ENCODE results near the gene PCGF3.

Gene PCGF3

DNA sequence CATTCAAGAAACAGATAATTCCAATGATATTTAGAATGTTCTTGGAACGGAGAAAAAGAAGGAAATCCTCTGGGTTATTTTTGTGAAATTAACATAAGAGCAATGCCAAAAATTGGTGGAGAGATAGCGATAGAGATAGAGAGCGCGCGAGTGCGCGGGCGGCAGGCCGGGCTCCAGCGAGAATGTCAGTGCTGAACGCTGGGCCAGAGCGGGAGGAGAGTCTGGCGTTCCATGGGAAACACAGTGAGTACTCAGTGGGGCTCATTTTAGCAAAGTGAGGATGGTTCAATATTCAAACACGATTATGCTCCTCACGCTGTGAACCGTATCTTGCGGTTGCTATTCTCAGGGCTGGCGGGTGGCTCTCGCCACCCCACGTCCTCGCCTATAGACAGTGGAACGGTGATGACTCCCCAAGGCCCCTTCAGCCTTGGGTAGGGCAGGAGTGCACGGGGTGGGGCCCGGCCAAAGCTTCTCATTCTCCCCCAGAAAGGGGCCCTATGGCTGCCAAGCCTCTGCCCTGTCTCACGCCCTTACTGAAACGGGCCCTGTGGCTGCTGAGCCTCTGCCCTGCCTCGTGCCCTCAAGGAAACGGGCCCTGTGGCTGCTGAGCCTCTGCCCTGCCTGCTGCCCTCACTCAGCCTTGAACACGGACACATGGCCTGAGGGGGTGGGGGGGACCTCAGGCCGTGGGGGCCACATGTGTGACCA, 103.4 kb downstream of the PCGF3 start:
- TF ChIP-seq, protein P1, sequence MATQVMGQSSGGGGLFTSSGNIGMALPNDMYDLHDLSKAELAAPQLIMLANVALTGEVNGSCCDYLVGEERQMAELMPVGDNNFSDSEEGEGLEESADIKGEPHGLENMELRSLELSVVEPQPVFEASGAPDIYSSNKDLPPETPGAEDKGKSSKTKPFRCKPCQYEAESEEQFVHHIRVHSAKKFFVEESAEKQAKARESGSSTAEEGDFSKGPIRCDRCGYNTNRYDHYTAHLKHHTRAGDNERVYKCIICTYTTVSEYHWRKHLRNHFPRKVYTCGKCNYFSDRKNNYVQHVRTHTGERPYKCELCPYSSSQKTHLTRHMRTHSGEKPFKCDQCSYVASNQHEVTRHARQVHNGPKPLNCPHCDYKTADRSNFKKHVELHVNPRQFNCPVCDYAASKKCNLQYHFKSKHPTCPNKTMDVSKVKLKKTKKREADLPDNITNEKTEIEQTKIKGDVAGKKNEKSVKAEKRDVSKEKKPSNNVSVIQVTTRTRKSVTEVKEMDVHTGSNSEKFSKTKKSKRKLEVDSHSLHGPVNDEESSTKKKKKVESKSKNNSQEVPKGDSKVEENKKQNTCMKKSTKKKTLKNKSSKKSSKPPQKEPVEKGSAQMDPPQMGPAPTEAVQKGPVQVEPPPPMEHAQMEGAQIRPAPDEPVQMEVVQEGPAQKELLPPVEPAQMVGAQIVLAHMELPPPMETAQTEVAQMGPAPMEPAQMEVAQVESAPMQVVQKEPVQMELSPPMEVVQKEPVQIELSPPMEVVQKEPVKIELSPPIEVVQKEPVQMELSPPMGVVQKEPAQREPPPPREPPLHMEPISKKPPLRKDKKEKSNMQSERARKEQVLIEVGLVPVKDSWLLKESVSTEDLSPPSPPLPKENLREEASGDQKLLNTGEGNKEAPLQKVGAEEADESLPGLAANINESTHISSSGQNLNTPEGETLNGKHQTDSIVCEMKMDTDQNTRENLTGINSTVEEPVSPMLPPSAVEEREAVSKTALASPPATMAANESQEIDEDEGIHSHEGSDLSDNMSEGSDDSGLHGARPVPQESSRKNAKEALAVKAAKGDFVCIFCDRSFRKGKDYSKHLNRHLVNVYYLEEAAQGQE (IDR thresholded peaks at IDR 0.05; ENCODE audit: insufficient read depth in 1 of 2, low read depth in 2 of 2, low read length in 2 of 2): no peak
- TF ChIP-seq TAF1 (IDR thresholded peaks at IDR 0.05; ENCODE audit: borderline replicate concordance, insufficient read depth, low read length): no peak
- TF ChIP-seq POLR2AphosphoS5 (IDR thresholded peaks at IDR 0.05; ENCODE audit: low read depth, low read length): no peak
- TF ChIP-seq FOXP2 (optimal IDR thresholded peaks at IDR 0.05; ENCODE audit: borderline replicate concordance, extremely low read depth, extremely low read length, insufficient read depth): no peak
- TF ChIP-seq SIN3A (IDR thresholded peaks at IDR 0.05; ENCODE audit: borderline replicate concordance, insufficient read depth, low read length): no peak

GRCh38 chr4:813900-814299, 108.3 kb downstream of the PCGF3 start:
- no peak for TF ChIP-seq POLR2AphosphoS5 (IDR thresholded peaks at IDR 0.05; ENCODE audit: low read depth, low read length)
- no peak for TF ChIP-seq TAF1 (IDR thresholded peaks at IDR 0.05; ENCODE audit: borderline replicate concordance, insufficient read depth, low read length)
- TF ChIP-seq SIN3A (IDR thresholded peaks at IDR 0.05; ENCODE audit: borderline replicate concordance, insufficient read depth, low read length): no peak
- TF ChIP-seq, protein P1 (IDR thresholded peaks at IDR 0.05; ENCODE audit: insufficient read depth in 1 of 2, low read depth in 2 of 2, low read length in 2 of 2): no peak
- no peak for TF ChIP-seq FOXP2 (optimal IDR thresholded peaks at IDR 0.05; ENCODE audit: borderline replicate concordance, extremely low read depth, extremely low read length, insufficient read depth)

DNA sequence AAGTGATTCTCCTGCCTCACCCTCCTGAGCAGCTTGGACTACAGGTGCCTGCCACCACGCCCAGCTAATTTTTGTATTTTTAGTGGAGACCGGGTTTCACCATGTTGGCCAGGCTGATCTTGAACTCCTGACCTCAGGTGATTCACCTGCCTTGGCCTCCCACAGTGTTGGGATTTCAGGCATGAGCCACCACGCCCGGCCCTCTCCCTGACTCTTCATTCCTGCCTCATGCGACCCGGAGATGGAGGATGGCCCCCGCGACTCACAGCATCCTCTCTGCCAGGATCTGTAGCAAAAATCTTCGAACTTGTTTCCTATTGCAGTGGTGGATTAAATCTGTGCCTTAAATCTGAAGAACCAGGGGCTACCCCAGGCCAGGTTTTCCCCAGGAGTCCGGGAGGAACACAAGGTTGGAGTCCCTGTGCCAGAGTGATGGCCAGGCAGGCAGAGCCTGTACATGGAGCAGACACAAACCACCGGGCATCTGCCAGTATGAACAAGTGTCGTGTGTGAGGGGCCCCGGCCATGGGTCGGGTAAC, 108.7 kb downstream of the PCGF3 start:
- TF ChIP-seq TAF1 (IDR thresholded peaks at IDR 0.05; ENCODE audit: borderline replicate concordance, insufficient read depth, low read length) (no peak), SIN3A (IDR thresholded peaks at IDR 0.05; ENCODE audit: borderline replicate concordance, insufficient read depth, low read length) (no peak), FOXP2 (optimal IDR thresholded peaks at IDR 0.05; ENCODE audit: borderline replicate concordance, extremely low read depth, extremely low read length, insufficient read depth) (no peak), POLR2AphosphoS5 (IDR thresholded peaks at IDR 0.05; ENCODE audit: low read depth, low read length) (no peak)
- TF ChIP-seq, protein P1 (IDR thresholded peaks at IDR 0.05; ENCODE audit: insufficient read depth in 1 of 2, low read depth in 2 of 2, low read length in 2 of 2): no peak

DNA sequence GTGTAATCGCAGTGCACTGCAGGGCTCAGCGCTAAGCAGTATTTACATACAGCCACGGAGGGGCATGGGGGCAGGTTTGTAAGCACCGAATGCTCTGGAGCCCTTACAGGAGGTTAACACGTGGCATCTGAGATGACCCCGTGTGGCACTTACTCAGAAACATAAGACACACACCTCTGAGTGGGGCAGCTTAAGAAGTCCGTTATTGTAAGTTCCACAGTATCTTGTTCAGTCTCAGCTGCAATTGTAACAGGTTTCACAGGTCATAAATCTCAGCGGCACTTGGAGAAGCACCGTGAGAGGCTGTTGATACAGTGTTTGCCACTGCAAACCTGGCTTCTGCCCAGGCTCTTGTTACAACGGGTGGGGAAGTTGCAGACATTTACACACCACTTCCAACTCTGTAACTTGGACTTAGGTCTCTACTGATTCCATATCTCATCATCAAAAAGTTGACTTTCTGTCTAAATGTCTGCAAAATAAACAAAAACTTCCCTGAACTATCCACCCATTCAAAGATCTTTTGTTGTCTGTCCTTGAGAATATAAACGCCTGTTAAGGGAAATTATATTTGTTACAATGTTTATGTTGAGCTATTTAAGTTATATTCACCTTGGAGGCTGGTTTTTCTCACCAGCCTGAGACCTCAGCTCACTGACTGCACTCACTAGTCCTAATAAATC, 110.0 kb downstream of the PCGF3 start:
- TF ChIP-seq, protein P1 (IDR thresholded peaks at IDR 0.05; ENCODE audit: insufficient read depth in 1 of 2, low read depth in 2 of 2, low read length in 2 of 2): no peak
- TF ChIP-seq TAF1 (IDR thresholded peaks at IDR 0.05; ENCODE audit: borderline replicate concordance, insufficient read depth, low read length) (no peak), SIN3A (IDR thresholded peaks at IDR 0.05; ENCODE audit: borderline replicate concordance, insufficient read depth, low read length) (no peak), POLR2AphosphoS5 (IDR thresholded peaks at IDR 0.05; ENCODE audit: low read depth, low read length) (no peak), FOXP2 (optimal IDR thresholded peaks at IDR 0.05; ENCODE audit: borderline replicate concordance, extremely low read depth, extremely low read length, insufficient read depth) (no peak)
